GM18508 (cell line): ENCODE measurements around the gene ST8SIA1.

Source experiments
- ATAC-seq: cut with Tn5 transposase; IDR thresholded peaks from one replicate; pipeline ENCODE4 v1.9.1; 2021; ENCODE audit warnings: moderate number of reproducible peaks; ENCODE audit not compliant: insufficient read depth, unreplicated experiment

Gene ST8SIA1

DNA sequence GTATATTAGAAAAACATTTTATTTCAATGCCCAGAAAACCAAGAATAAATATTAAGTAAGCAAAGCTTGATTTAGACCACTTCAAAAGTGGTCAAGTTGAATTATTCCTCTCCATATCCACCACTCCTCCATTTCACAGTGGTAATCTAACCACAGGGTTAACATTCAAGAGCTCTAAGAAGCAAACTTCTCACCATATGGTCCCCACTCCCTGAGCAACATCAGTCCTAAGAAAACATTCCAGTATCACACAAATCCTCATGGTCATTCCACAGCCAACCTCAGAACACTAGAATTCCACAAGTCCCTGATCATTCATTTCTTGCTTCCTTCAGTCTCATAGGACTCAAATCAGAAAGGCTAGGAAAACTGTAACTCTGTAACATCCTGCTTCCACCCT is 47.9 kb downstream of the ST8SIA1 start:
- no peak for ATAC-seq

DNA sequence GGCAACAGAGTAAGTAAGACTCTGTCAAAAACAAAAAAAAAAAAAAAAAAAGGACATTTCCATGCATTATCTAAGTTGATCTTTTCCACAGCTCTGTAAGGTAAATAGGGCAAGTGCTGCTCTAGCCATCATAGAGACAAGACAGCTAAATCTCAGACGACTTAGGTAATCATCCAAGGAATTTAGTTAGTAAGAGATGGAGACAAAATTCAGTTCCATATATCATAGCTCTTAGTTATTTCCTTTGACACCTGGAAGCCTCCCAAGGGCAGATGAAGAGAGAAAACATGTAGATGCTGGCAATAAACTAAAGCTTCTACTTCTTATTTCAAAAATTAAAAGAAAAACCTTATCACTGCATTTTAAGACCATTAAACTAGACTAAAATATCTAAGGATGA is 48.7 kb downstream of the ST8SIA1 start:
- no peak for ATAC-seq

DNA sequence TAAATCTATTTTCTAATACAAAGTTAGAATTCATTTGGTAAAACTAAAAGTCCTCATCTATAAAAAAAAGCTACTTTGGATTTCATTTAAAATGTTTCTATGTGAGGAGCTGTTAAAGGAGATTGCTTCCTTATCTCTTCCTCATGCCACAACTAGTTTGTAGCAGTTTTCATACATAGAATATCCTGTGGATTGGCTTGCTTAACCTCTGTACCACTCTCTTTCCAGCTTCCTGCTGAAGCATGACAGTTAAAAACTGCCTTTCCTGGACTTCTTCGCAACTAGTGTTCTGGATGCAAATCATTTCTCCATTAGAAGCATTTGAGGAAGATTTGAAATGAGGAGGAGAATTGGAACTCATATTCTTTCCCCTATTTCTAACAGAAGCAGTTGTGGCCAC is 49.6 kb downstream of the ST8SIA1 start:
- no peak for ATAC-seq

DNA sequence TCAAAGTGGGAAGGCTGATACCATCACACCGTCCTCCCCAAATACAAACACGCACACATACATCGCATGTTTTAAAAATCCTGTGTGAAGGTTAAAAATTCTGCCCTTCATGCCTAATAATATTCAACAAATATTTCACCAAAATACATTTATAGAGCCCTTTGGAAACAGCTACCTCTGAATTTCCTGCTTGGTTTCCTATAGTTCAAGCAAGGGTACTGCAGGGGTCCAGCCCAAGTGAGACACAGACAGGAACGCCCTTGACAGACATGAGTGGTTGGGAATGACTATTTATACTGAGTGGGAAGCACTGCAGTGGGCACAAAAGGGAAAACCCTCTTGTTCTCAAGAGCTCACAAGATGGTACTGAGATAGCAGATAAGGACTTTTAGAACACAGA is 51.0 kb downstream of the ST8SIA1 start:
- no peak for ATAC-seq

DNA sequence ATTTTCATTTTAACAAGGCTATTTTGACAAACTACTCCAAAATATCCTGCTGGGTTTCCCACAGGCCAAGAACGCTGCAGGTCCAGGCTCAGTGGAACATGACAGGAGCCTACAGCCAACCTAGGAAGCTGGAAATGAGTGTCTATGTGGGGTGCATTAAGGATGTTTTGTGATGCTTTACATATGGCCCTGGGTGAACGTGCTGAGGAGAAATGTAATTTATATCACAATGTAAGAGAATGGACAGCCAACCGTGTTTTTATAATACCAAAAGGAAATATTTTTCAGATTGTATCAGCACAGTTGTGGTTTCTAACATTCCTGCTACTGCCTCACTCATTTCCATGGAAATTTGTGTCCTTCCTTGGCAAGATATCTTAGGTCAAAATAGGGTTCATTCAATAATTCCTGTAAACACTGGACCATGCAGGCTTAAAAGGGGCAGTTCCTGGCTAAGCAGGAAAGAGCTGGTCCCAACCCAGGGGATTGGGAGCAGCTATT is 51.5 kb downstream of the ST8SIA1 start:
- no peak for ATAC-seq

DNA sequence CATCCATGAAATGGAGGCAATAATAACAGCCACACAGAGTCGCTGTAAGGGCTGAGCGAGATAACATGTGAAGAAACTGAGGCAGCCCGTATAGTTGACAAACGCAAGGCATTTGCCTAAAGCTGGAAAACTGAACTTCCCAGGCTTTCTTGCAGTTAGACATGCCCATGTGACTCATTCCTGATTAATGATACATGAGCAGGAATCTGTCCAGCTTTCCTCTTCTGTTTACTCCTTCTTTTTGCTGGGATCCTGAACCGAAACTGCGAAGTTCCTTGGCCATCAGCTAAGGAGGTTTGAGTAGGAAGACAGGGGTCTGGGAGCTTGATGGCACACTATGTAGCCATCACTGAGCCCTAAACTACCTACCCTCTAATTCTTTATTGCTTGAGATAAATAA is 52.2 kb downstream of the ST8SIA1 start:
- no peak for ATAC-seq

DNA sequence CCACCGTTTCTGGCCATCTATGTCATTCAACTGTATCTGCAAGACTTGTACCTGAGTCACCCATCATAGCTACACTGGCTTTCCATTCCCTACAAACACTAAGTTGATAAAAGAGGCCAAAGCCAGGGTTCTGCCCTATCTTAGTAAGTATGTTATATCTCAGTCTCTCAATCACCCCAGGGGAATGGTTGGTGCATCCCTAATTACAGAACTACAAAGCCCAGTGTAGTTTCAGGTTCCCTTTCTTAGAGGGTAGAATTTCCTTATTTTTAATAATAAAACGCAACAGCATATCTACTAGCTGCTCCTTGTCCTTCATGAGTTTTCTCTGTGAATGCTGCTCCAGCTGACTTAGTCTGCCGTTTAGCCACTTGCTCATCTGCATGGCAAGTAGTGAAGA is 57.6 kb downstream of the ST8SIA1 start:
- ATAC-seq, result no peak

DNA sequence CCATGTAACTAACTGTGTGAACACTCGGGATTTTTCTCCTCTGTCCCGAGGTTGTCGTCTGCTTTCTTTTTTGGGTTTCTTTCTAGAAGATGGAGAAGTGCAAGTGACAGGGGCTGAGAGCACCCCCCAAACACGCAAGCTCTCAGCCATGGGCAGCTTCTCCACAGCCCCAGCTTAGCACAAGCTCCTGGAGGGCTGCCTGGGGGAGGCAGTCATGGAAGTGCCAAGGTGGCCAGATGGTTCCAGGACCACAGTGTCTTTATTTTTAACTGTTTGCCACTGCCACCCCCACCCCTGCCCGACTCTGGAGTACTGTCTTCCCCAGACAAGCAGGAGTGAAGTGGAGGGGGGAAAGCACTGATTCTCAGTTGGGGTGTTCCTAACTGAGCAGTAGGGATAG is 58.2 kb downstream of the ST8SIA1 start:
- no peak for ATAC-seq

DNA sequence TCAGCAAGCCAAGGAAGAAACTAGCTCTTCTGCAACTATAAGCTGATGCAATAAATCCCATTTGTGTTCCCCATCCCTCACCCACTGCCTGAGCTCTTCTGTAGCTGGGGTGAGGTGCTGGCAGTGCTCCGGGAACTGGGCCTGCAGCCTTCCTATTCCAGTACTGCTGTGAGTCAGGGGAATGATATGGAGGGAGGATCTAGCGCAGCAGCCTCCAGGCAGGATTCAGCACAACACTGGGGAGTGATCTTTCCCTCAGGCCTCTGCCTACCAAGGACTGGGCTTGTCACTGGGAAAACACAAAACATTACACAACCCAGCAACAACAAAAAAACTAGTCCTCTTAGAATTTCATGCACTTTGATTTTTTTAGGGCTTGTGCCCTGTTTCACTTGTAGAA is 58.7 kb downstream of the ST8SIA1 start:
- no peak for ATAC-seq

DNA sequence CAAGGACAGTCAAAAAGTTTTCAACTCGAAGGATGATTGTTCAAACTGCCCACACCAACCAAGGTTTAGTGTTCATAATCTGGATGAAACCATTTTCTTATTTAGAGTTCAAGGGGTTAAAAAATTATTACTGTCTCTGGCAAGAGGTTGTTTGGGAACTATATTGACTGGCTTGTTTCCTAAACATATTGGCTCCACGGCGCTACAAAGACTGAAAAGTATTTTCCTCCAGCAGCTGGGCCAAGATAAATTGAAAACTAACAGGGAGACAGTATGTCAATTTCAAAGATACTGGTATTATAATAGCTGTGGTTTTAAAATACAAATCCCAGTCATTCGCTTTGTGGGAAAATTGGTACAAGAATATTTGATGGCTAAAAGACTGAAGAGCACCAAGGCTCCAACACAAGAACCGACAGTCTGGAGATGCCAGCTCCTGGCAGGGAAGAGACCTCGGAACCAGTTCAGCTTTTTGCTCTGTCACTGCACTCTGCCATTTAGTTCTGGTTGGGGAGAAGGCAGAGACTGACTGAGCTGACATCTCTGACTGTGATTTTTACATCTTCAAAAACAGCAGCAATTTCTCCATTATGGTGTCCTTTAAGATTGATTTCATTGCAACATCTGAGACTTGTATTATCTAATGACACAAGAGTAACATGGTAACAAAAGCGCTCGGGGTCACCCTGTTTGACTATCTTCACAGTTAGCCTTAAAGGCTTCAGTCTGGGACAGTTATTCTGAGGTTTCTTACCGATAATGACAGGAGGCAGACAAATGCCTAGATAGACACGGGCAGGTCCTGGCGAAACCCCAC is 62.0 kb downstream of the ST8SIA1 start:
- ATAC-seq, result no peak

DNA sequence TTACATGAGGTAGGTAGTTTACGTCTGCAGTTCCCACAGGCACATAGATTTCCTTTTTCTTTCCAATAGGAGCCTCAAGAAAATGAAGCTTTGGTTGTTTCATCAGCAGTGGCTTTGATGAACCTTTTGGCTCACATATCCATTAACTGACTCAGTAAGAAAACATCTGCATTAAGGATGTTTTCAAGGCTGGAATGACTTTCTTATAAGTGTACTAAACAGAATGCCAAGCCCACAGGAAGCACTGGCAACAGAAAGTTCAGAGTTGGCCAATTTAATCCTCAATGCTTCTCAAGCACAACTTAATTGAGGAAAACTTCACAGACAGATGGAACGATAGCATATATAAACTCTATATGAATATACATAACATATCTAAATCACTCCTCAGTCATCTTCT is 63.5 kb downstream of the ST8SIA1 start:
- no peak for ATAC-seq

DNA sequence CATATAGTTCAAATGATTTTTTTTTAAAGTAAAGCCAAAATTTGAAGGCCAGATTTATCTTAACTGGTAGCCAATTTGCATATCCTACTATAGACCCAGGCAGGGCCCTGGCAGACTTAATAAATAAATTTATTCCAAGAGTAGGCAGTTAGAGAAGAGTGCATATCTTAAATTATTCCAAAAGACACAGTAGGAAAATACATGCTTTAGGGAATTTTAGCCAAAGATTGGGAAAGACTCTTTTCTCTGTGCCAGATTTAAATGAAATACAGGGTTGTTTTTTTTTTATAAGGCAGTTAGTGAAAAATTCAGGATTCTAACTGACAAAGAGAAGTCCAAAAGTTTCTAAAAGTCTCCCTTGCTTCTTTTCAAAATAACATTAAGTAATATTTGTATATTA is 65.5 kb downstream of the ST8SIA1 start:
- no peak for ATAC-seq

DNA sequence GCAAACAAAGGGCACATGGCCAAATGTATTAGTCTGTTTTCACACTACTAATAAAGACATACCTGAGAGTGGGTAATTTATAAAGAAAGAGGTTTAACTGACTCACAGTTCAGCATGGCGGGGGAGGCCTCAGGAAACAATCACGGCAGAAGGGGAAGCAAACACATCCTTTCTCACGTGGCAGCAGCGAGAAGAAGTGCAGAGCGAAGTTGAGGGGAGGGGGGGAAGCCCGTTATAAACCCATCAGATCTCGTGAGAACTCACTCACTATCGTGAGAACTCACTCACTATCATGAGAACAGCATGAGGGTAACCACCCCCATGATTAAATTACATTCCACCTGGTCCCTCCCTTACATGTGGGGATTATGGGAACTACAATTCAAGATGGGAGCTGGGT is 66.1 kb downstream of the ST8SIA1 start:
- ATAC-seq, result no peak

DNA sequence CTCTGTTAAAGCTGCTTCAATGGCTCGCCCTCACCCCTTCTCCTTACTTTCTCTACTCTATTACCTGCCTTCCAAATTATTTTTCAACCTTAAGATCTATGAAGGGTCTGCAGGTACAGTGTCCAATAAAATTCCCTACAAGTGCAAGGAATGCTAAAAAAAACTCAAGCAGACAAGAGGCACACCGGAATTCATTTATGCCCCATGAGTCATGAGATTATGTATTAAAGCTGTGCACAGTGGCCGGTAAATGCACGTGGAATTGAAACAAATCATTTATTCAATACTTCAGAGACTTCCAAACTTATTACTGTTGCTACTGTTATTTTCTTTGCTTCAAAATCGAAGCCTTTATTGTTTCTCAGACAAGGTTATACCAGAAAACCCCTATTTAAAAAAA is 68.4 kb downstream of the ST8SIA1 start:
- no peak for ATAC-seq

DNA sequence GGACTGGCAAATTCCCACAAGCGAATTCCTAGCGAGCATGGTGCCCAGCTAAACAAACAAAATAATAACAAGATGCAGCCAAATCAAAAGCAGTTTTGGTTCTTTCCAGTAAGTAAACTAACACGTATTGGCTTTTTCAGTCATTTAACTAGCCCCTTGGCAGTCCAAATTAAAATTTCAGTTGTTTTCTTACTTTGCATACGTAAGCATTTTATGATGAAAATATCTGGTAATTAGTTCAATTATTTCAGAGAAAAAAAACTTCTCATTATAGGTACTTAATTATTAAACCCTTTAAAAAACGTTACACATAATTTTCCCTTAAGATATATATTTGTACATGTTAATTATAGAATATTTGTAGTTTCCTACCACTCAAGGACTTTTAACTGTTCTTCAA is 70.1 kb downstream of the ST8SIA1 start:
- ATAC-seq, result no peak

DNA sequence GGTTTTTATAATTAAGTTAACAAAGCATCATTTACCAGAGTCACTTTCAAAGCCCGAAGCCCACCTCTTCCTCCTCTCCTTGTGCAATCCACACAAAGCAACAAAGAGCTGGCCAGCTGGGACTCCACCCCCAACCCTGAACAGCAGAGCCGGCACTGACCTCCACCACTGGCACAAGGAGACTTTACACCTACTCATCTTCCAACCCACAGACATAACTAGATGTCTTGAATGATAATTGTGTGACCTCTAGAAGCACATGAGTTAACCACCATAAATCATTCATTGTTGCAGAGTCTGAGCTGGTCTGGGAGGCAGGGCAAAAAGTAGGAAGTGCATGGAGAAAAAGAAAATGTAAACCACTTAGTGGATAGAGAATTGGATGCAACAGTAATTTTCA is 72.2 kb downstream of the ST8SIA1 start:
- no peak for ATAC-seq

DNA sequence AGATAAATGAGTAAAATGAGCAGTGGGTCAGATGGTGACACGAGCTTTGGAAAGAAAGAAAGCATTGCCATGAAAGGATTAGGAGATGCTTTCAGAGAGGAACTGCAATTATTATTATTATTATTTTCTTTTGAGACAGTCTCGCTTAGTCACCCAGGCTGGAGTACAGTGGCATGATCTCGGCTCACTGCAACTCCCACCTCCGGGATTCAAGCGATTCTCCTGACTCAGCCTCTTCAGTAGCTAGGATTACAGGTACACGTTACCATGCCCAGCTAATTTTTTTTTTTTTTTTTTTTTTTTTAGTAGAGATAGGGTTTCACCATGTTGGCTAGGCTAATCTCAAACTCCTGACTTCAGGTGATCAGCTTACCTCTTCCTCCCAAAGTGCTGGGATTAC is 77.4 kb downstream of the ST8SIA1 start:
- ATAC-seq, result no peak

DNA sequence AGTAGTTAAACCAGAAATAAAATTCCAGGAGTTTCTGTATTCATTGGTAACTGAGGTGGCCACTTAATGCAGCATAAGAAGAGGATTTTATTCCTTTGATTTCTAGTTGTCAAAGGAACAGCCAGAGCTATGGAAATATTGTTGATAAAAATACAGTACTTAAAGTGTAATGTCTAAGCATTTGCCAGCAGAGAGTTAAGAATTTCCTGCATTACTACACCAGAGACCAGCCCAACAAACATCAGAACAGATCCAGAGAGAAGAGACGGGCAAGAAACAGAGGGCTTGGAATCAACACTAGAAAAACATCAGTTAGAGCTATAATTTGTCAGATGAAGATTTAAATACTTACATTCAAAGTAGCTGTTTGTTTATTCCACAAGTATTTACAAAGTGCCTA is 77.9 kb downstream of the ST8SIA1 start:
- no peak for ATAC-seq

DNA sequence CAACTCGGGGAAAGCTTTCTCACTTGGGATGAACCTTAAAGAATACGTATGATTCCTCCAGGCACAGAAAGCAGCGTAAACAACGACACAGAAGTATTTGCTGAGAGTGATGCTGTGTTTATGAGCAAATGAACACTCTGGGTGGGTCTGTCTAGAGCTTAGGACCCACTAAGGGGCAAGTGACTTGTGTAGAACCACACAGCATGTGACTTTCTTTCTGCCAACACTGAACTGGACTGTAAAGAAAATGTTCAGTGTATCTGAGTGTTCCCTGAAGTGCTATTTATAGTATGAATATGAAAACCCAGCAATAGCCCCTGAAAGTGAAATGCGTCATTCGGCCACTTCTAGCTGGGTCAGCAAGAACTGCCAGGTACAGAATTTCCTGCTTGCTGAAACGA is 78.5 kb downstream of the ST8SIA1 start:
- ATAC-seq, result no peak

DNA sequence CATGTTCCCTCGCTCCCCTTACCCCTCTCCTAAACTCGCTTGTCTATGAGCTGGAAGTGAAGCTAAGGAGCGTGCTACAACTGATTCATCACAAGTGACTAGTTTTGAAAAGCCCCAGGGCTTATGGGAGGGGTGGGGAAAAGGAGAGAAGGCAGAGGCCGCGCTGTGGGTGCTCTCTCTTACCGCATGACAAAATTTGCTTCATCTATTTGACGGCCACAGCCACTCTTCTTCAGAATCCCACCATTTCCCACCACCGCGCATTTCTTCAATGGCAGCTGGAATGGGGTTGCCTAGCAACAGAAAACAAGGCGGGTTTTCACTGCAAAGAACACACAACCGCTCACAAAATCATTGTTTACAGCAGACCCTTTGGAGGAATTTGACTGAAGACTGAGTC is 79.4 kb downstream of the ST8SIA1 start:
- ATAC-seq, result no peak

DNA sequence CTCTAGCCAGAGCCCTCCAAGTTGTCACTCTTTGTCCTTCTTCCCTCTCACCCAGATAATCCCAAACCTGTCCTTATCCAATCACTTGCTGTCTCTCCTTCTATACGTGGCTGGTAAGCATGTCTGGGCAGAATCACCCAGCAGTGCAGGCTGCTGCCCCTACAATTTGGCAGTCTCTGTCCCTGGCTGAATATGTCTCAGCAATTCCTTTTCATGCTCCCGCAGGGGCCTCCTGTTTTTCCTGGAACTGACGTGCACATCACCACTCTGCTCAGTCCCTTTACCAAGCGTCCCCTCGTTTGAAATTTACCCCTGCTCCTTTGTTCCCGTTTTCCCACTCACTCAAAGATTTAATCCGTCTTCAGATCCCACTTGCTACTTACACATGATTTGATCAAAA is 80.0 kb downstream of the ST8SIA1 start:
- ATAC-seq, result no peak

DNA sequence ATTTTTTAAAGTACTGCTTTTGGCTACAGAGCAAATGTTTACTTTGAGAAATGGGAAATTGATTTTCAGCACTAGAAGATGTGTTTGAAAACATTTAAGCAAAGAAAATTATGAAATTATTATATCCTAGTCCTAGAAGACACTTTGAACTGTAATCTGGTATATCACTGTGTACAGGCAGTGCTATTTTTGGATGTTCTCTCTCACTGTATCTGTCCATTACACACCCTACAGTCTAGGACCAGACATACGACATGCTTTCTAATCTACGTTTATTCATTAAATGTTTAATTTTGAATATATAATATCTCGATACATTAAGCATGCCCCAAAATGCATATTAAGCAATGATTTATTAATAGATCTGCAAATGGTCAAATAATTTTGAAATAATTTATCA is 82.5 kb downstream of the ST8SIA1 start:
- no peak for ATAC-seq
